ENCODE measurements around the gene MAP4.

- TF ChIP-seq ZBTB21 (tag by site-specific recombination; IDR thresholded peaks at IDR 0.05) (no peak), YY1 (tag by site-specific recombination; IDR thresholded peaks at IDR 0.05) (no peak), ZNF24 (tag by site-specific recombination; IDR thresholded peaks at IDR 0.05) (no peak), TCF7L2 (IDR thresholded peaks at IDR 0.05; ENCODE audit: borderline replicate concordance, low read depth, low read length) (no peak), GLIS2 (tag by site-specific recombination; IDR thresholded peaks at IDR 0.05) (no peak), ZNF777 (tag by site-specific recombination; IDR thresholded peaks at IDR 0.05; ENCODE audit: borderline replicate concordance) (no peak)
These were observed 76.0 kb downstream of the MAP4 start for GRCh38 chr3:47940232-47940631.

Data from HEK293 (cell line).